ENCODE measurements around the gene KRTAP5-5. TPM values are rescaled to one million over a fixed set of nuclear protein-coding genes. Genes with fewer than 3 reads are reported as not detected.

KRTAP5-5 gene
- total RNA-seq, 4 donors from 2014 or later: not detected

DNA sequence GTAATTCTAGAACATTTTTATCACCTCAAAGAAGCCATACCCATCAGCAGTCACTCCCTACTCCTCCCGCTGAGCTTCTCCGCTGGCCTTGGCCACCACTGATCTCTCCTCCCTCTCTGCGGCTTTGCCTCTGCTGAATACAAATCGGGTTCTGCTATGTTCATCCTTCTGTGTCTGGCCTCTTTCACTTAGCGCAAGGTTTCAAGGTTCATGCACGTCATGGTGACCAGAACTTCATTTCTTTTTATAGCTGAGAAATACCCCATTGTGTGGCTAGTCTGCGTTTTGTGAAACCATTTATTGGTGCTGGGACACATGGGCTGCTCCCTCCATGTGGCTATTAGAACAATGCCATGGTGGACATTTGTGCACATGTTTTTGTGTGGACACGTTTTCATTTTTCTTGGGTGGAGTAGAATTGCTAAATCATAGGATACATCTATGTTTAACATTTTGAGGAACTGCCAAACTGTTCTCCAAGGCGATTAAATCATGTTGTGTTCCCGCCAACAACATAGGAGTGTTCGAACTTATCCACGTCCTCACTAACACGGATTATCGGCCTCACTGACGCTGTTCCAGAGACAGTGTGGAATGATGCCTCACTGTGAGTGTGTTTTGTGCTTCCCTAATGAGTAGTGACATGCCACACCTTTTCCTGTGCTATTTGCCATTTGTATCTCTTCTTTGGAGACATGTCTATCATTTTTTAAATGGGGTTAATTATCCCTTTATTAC, 43.2 kb downstream of the KRTAP5-5 start:
- ATAC-seq (ENCODE audit: low FRiP score) (no peak), DNase-seq (ENCODE audit: low spot score) (no peak)
- TF ChIP-seq, protein P1, sequence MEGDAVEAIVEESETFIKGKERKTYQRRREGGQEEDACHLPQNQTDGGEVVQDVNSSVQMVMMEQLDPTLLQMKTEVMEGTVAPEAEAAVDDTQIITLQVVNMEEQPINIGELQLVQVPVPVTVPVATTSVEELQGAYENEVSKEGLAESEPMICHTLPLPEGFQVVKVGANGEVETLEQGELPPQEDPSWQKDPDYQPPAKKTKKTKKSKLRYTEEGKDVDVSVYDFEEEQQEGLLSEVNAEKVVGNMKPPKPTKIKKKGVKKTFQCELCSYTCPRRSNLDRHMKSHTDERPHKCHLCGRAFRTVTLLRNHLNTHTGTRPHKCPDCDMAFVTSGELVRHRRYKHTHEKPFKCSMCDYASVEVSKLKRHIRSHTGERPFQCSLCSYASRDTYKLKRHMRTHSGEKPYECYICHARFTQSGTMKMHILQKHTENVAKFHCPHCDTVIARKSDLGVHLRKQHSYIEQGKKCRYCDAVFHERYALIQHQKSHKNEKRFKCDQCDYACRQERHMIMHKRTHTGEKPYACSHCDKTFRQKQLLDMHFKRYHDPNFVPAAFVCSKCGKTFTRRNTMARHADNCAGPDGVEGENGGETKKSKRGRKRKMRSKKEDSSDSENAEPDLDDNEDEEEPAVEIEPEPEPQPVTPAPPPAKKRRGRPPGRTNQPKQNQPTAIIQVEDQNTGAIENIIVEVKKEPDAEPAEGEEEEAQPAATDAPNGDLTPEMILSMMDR (IDR thresholded peaks at IDR 0.05): no peak

DNA sequence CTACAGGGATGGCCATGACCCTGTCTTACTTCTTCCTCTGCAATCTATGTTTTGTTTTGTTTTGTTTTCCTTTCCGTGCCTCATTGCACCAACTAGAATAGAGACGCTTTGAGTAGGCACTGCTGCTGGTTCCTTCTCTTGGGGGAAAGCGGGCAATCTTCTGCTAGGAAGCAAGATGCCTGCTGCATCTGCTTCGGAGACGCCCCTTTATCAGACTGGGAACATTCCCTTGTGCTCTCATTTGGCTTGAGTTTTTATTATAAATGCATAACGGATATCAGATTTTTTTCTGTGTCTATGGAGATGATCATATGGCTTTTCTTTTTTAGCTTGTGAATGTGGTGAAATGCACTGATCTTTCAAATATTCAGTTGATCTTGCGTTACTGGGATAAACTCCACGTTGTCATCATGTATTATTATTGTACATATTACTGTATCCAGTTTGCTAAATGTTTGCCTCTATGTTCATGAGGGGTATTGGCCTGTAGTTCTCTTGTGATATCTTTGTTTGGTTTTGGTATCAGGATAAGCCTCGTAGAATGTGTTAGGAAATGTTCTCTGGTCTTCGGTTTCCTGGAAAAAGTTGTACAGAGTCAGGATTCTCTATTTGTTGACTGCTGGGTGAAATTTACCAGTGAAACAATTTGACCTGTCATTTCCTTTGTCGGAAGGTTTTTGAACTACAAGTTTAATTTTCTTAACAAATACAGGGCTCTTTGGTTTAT, 44.0 kb downstream of the KRTAP5-5 start:
- ATAC-seq (ENCODE audit: low FRiP score): no peak
- TF ChIP-seq, protein P1 (IDR thresholded peaks at IDR 0.05): no peak
- no peak for DNase-seq (ENCODE audit: low spot score)

DNA sequence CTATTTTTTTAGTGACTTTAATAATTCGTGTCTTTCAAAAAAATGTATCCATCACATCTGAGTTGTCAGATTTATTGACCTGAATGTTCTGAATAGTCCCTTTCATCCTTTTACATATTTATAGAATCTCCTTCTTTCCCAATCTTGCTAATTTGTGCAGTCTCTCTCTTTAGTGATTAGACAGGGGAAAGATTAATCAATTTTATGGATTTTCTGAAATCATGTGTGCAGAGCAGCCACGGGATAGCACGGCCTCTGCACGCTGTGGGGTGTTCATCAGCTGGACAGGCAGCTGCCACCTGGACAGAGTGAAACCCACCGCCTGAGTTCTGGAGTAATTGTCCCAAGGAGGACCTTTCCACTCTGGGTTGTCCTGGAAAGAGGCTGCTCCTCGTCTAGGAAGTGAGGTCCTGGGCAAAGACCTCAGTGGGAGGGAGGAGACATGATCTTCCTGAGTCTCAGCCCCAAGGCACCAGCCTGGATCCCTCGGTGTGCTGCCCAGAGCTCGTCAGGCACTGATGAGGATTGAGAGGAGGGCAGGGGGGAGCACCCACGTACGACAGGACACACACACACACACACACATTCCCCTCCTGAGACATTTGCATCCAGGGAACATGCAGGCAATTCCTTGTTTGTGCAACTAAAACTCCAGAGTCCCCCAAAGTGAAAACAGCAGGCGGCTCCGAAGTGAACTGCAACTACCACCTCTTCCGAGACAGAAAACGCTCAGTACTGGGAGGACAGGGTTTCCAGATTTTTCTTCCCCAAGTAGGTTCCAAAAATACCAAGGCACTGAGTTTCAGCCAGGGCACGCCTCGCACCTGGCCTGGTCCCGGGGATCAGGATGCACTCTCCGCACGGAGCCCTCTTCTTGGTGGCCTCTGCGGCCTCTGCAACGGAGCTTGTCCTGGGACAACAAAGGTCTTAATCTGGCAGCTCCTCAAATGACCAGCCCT, 44.9 kb downstream of the KRTAP5-5 start:
- DNase-seq (ENCODE audit: low spot score): no peak
- TF ChIP-seq, protein P1 (IDR thresholded peaks at IDR 0.05): no peak
- ATAC-seq (ENCODE audit: low FRiP score): no peak

DNA sequence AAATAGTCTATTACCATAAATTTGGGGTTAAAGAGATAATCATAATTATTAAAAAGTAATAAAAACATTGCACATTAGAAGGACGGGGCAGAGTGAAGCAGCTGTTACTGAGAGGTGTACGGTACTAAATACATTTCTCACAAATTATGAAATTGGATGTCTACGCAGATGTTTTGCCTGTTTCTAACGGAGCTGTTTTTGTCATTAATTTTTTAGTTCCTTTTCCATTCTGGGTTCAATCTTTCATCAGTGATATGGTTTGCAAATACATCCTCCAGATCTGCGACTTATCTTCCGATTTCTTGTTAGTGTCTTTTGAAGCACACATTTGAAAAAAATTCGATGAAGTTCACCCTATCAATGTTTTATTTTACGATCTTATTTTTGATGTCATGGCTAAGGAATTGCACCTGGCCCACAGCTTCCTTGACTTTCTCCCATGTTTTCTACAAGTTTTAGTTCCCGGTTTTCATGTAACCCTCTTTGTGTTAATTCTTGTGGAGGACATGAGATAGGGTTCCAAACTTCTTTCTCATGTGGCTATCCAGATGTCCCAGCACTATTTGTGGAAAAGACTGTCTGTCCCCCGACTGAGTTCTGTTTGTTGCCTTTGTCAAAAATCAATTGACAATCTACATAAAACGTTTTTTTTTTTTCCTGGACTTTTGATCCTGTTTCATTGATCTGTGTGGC, 46.1 kb downstream of the KRTAP5-5 start:
- TF ChIP-seq, protein P1 (IDR thresholded peaks at IDR 0.05): no peak
- DNase-seq (ENCODE audit: low spot score): no peak
- ATAC-seq (ENCODE audit: low FRiP score): no peak

DNA sequence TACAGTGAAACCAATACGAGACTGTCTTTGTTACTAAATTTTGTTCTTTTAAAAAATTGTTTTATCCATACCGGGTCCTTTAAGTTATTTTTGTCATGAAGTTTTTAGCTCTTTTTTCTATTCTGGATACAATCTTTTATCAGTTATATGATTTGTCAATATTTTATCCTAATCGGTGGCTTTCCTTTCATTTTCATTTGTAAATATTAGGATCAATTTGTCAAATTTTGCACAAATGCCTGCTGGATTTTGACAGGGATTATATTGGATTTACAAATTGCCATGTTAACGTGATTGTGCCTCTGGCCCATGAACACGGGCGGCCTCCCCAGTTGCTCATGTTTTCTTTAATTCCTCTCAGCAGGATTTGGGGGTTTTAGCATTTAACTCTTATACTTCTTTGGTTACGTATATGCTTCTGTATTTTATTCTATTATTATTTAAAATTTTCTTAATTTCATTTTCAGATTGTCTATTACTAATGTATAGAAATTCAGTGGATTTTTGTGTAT, 46.7 kb downstream of the KRTAP5-5 start:
- no peak for DNase-seq (ENCODE audit: low spot score)

More for the DNA sequence above, 46.7 kb downstream of the KRTAP5-5 start:
- TF ChIP-seq, protein P1 (IDR thresholded peaks at IDR 0.05): no peak
- ATAC-seq (ENCODE audit: low FRiP score): no peak
